ENCODE results near the gene C3orf52. TPM values are rescaled to one million over a fixed set of nuclear protein-coding genes. Genes with fewer than 3 reads are reported as not detected.

C3orf52 gene
- total RNA-seq, 2 experiments from 2014 or later: 3.3 to 4.4 TPM

- H3K9me3 Mint-ChIP-seq: no peaks in the 10 kb centered on the region
- no peak overlapping the region for H3K27ac Mint-ChIP-seq
- peaks cover 64% of the 10 kb centered on the region for H3K4me1 Mint-ChIP-seq (ENCODE audit: low read depth)
- CTCF ChIA-PET: interaction anchor here (1.2 kb wide), 1 partner anchor 13 kb away, joined by 3 read pairs; no protein-coding TSS in a partner anchor
- H3K36me3 Mint-ChIP-seq: peaks cover 24% of the 10 kb centered on the region
- intact Hi-C loops (cut with micrococcal nuclease): no loop called here
- POLR2A ChIA-PET: interaction anchor here (0.7 kb wide), 1 partner anchor 20 kb away, joined by 3 read pairs; no protein-coding TSS in a partner anchor
- H3K4me3 Mint-ChIP-seq: no peak overlapping the region
- no peak for DNase-seq
- no peaks in the 10 kb centered on the region for H3K27me3 Mint-ChIP-seq
Measured at GRCh38 chr3:112123548-112123947, 37.4 kb downstream of the C3orf52 start.

- no peak overlapping the region for H3K27ac Mint-ChIP-seq
- ChIA-PET POLR2A (no interaction called here), CTCF (interaction anchor here (1.2 to 5.7 kb wide), 3 partner anchors 13 to 313 kb away, joined by 3 to 42 read pairs (median 11); no protein-coding TSS in a partner anchor)
- no peaks in the 10 kb centered on the region for H3K9me3 Mint-ChIP-seq
- no peak overlapping the region for H3K4me3 Mint-ChIP-seq
- H3K4me1 Mint-ChIP-seq (ENCODE audit: low read depth): peaks cover 66% of the 10 kb centered on the region
- intact Hi-C loops (cut with micrococcal nuclease): loop anchor here (5.0 kb wide), 1 partner anchor 177 kb away; no protein-coding TSS in a partner anchor
- peaks cover 25% of the 10 kb centered on the region for H3K36me3 Mint-ChIP-seq
- no peaks in the 10 kb centered on the region for H3K27me3 Mint-ChIP-seq
- no peak for DNase-seq
Measured at GRCh38 chr3:112124907-112125607, 38.9 kb downstream of the C3orf52 start.

GRCh38 chr3:112126511-112126911, 40.3 kb downstream of the C3orf52 start:
- Mint-ChIP-seq H3K9me3 (no peaks in the 10 kb centered on the region), H3K4me3 (peak overlapping the region; percentile 23), H3K4me1 (ENCODE audit: low read depth) (peaks cover 69% of the 10 kb centered on the region), H3K27me3 (no peaks in the 10 kb centered on the region), H3K27ac (peak overlapping the region; percentile 88), H3K36me3 (peaks cover 27% of the 10 kb centered on the region)
- POLR2A ChIA-PET: no interaction called here
- intact Hi-C loops (cut with micrococcal nuclease): loop anchor here (5.0 kb wide), 1 partner anchor 176 kb away; no protein-coding TSS in a partner anchor
- DNase-seq: no peak
- CTCF ChIA-PET: interaction anchor here (2.4 to 5.7 kb wide), 2 partner anchors 11 to 15 kb away, joined by 11 to 42 read pairs; no protein-coding TSS in a partner anchor

GRCh38 chr3:112127522-112128494, 41.6 kb downstream of the C3orf52 start:
- peaks cover 23% of the 10 kb centered on the region for H3K36me3 Mint-ChIP-seq
- CTCF ChIA-PET: interaction anchor here (1.4 to 5.7 kb wide), 3 partner anchors 10 to 223 kb away, joined by 3 to 42 read pairs (median 18); no protein-coding TSS in a partner anchor
- intact Hi-C loops (cut with micrococcal nuclease): loop anchor here (1.0 to 5.0 kb wide), 2 partner anchors 15 to 174 kb away; no protein-coding TSS in a partner anchor
- H3K9me3 Mint-ChIP-seq: no peaks in the 10 kb centered on the region
- no peaks in the 10 kb centered on the region for H3K27me3 Mint-ChIP-seq
- DNase-seq: peak; percentile 17
- H3K4me1 Mint-ChIP-seq (ENCODE audit: low read depth): peaks cover 71% of the 10 kb centered on the region
- POLR2A ChIA-PET: interaction anchor here (0.8 kb wide), 1 partner anchor 12 kb away, joined by 3 read pairs; no protein-coding TSS in a partner anchor
- H3K4me3 Mint-ChIP-seq: peak overlapping the region; percentile 51
- H3K27ac Mint-ChIP-seq: peak overlapping the region; percentile 88

- H3K36me3 Mint-ChIP-seq: peaks cover 20% of the 10 kb centered on the region
- POLR2A ChIA-PET: no interaction called here
- no peaks in the 10 kb centered on the region for H3K9me3 Mint-ChIP-seq
- DNase-seq: peak; percentile 73
- H3K27me3 Mint-ChIP-seq: no peaks in the 10 kb centered on the region
- H3K4me1 Mint-ChIP-seq (ENCODE audit: low read depth): peaks cover 82% of the 10 kb centered on the region
- H3K4me3 Mint-ChIP-seq: peak overlapping the region; percentile 30
- CTCF ChIA-PET: interaction anchor here (0.6 to 5.7 kb wide), 4 partner anchors 8 to 256 kb away, joined by 3 to 42 read pairs (median 10); no protein-coding TSS in a partner anchor
- intact Hi-C loops (cut with micrococcal nuclease): loop anchor here (1.0 to 5.0 kb wide), 3 partner anchors 14 to 173 kb away; no protein-coding TSS in a partner anchor
- peak overlapping the region; percentile 88 for H3K27ac Mint-ChIP-seq
Measured at GRCh38 chr3:112128843-112129727, 42.9 kb downstream of the C3orf52 start.

GRCh38 chr3:112129925-112130637, 43.9 kb downstream of the C3orf52 start:
- ChIA-PET POLR2A (no interaction called here), CTCF (interaction anchor here (1.6 to 5.7 kb wide), 2 partner anchors 19 kb away, joined by 4 to 42 read pairs; no protein-coding TSS in a partner anchor)
- H3K36me3 Mint-ChIP-seq: peaks cover 15% of the 10 kb centered on the region
- H3K4me3 Mint-ChIP-seq: peak overlapping the region; percentile 14
- intact Hi-C loops (cut with micrococcal nuclease): loop anchor here (1.0 to 5.0 kb wide), 3 partner anchors 18 to 513 kb away; no protein-coding TSS in a partner anchor
- H3K9me3 Mint-ChIP-seq: no peaks in the 10 kb centered on the region
- no peak for DNase-seq
- no peaks in the 10 kb centered on the region for H3K27me3 Mint-ChIP-seq
- peak overlapping the region; percentile 88 for H3K27ac Mint-ChIP-seq
- H3K4me1 Mint-ChIP-seq (ENCODE audit: low read depth): peaks cover 87% of the 10 kb centered on the region

- POLR2A ChIA-PET: no interaction called here
Measured at GRCh38 chr3:112130638-112130993, 44.4 kb downstream of the C3orf52 start.

GRCh38 chr3:112131111-112131510, 44.9 kb downstream of the C3orf52 start:
- Mint-ChIP-seq H3K27ac (peak overlapping the region; percentile 58), H3K27me3 (no peaks in the 10 kb centered on the region)

More at GRCh38 chr3:112130638-112130993, 44.4 kb downstream of the C3orf52 start:
- Mint-ChIP-seq H3K36me3 (peaks cover 13% of the 10 kb centered on the region), H3K27me3 (no peaks in the 10 kb centered on the region), H3K27ac (peak overlapping the region; percentile 88), H3K9me3 (no peaks in the 10 kb centered on the region), H3K4me1 (ENCODE audit: low read depth) (peaks cover 90% of the 10 kb centered on the region), H3K4me3 (peak overlapping the region; percentile 14)
- no peak for DNase-seq
- CTCF ChIA-PET: interaction anchor here (0.9 to 1.6 kb wide), 2 partner anchors 19 to 163 kb away, joined by 3 to 4 read pairs; no protein-coding TSS in a partner anchor
- intact Hi-C loops (cut with micrococcal nuclease): loop anchor here (5.0 kb wide), 1 partner anchor 513 kb away; no protein-coding TSS in a partner anchor

GRCh38 chr3:112132088-112132487, 45.9 kb downstream of the C3orf52 start:
- Mint-ChIP-seq H3K27me3 (no peaks in the 10 kb centered on the region), H3K4me1 (ENCODE audit: low read depth) (peaks cover 91% of the 10 kb centered on the region), H3K4me3 (peak overlapping the region; percentile 98), H3K36me3 (peaks cover 2% of the 10 kb centered on the region), H3K9me3 (no peaks in the 10 kb centered on the region), H3K27ac (peak overlapping the region; percentile 98)
- DNase-seq: no peak
- ChIA-PET POLR2A (interaction anchor here (0.9 to 1.1 kb wide), 2 partner anchors 365 to 367 kb away, joined by 3 read pairs; partner anchors contain the start of gene BTLA), CTCF (interaction anchor here (1.3 kb wide), 2 partner anchors 9 to 21 kb away, joined by 3 to 14 read pairs; no protein-coding TSS in a partner anchor)
- intact Hi-C loops (cut with micrococcal nuclease): loop anchor here (2.0 to 5.0 kb wide), 5 partner anchors 57 to 515 kb away; partner anchors contain the start of genes CD200 and SLC35A5

More at GRCh38 chr3:112131111-112131510, 44.9 kb downstream of the C3orf52 start:
- DNase-seq: no peak
- Mint-ChIP-seq H3K4me1 (ENCODE audit: low read depth) (peaks cover 91% of the 10 kb centered on the region), H3K4me3 (peak overlapping the region; percentile 25), H3K36me3 (peaks cover 8% of the 10 kb centered on the region), H3K9me3 (no peaks in the 10 kb centered on the region)
- ChIA-PET POLR2A (no interaction called here), CTCF (interaction anchor here (0.9 to 1.6 kb wide), 2 partner anchors 20 to 162 kb away, joined by 3 to 4 read pairs; no protein-coding TSS in a partner anchor)
- intact Hi-C loops (cut with micrococcal nuclease): loop anchor here (5.0 kb wide), 1 partner anchor 514 kb away; no protein-coding TSS in a partner anchor

GRCh38 chr3:112132554-112132953, 46.4 kb downstream of the C3orf52 start:
- peaks cover 2% of the 10 kb centered on the region for H3K36me3 Mint-ChIP-seq
- H3K27ac Mint-ChIP-seq: peak overlapping the region; percentile 98
- ChIA-PET CTCF (interaction anchor here (0.8 to 1.3 kb wide), 3 partner anchors 9 to 201 kb away, joined by 3 to 14 read pairs (median 4); partner anchors contain the start of gene CD200), POLR2A (interaction anchor here (0.9 to 1.1 kb wide), 3 partner anchors 11 to 366 kb away, joined by 3 read pairs; partner anchors contain the start of gene BTLA)
- H3K9me3 Mint-ChIP-seq: no peaks in the 10 kb centered on the region
- no peak for DNase-seq
- peaks cover 90% of the 10 kb centered on the region for H3K4me1 Mint-ChIP-seq (ENCODE audit: low read depth)
- intact Hi-C loops (cut with micrococcal nuclease): loop anchor here (2.0 to 5.0 kb wide), 5 partner anchors 58 to 515 kb away; partner anchors contain the start of genes CD200 and SLC35A5
- no peaks in the 10 kb centered on the region for H3K27me3 Mint-ChIP-seq
- H3K4me3 Mint-ChIP-seq: peak overlapping the region; percentile 98

Data from activated CD4-positive, alpha-beta memory T cell treated with anti-CD3 and anti-CD28 coated beads for 36 hours (primary cell).